HG03039 (cell line): ENCODE data around the gene TWF2.

Source experiments
- ATAC-seq: cut with Tn5 transposase; IDR thresholded peaks from one replicate; pipeline ENCODE4 v1.9.1; 2021; ENCODE audit warnings: mild to moderate bottlenecking, moderate library complexity; ENCODE audit not compliant: unreplicated experiment

Gene TWF2

GRCh38 chr3:52204337-52205073 lies 34.5 kb downstream of the TWF2 start:
- ATAC-seq: no peak

- ATAC-seq: no peak
Observed at GRCh38 chr3:52203701-52204100, 35.3 kb downstream of the TWF2 start.

DNA sequence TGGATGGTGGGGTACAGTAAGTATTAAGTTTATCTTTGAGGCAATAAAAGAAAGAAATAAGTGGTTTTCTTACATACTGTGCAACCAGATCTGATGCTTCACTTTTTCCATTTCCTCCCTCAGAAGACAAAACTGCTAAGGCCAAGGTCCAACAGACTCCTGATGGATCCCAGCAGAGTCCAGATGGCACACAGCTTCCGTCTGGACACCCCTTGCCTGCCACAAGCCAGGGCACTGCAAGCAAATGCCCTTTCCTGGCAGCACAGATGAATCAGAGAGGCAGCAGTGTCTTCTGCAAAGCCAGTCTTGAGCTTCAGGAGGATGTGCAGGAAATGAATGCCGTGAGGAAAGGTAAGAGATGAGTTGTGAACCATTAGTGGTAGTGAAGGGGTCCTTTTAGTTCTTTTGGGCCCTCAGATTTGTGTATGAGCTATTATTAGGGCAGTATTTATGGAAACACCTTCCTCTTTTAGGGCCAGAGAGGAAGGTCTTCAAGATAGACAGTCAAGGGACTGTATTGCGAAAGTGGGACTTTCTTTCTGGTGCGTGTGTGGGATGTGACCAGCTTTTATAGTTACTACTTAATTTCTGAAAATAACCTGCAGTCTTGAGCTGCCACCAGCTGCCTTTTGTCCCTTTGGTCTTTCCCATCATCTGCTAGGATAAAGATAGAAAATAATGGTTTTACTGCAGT lies 36.4 kb downstream of the TWF2 start:
- no peak for ATAC-seq

- ATAC-seq: no peak
Observed at GRCh38 chr3:52200981-52201679, 37.8 kb downstream of the TWF2 start.

- ATAC-seq: no peak
Observed at GRCh38 chr3:52198643-52199608, 40.0 kb downstream of the TWF2 start.

- peak; percentile 55 for ATAC-seq
Observed at GRCh38 chr3:52197842-52198625, 40.9 kb downstream of the TWF2 start, which contains the start of gene ALAS1. Gene ALAS1, plus strand, starts transcription at chr3:52198160. Its CDS starts 1,082 bp downstream, at chr3:52199242.

DNA sequence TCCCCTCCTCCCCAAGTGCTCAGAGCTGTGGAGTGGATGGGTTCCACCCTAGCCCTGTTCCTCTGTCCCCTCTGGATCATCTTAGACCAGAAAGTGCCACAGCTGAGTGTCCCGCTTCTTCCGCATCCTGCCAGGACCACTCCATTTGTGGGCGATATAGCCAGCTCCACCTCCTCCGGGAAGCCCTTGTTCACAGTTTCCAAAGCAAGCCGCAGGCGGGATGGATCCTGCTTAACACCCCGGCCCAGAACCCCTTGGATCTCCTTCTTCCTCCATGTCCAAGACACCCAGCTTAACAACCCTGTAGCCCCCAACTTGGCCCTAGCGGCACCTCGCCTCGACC lies 41.5 kb downstream of the TWF2 start:
- peak; percentile 2 for ATAC-seq

DNA sequence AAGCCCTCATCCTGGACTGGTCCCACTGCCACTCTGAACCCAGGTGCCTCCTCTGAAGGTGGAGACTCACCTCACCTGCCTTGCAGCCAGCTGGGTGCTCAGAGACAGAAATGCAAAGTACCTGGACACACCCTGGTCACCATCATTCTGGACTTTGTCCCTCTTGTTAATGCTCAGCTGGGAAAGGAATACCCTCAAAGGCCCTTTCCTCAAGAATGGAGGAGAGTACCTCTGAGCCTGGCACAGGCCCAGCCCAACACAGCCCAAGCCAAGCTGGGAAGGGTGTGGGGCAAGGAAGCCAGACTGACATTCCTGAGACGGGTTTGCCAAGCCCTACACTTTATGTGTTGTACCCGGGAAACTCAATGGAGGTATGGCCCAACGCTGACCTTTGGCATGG lies 42.0 kb downstream of the TWF2 start:
- no peak for ATAC-seq

DNA sequence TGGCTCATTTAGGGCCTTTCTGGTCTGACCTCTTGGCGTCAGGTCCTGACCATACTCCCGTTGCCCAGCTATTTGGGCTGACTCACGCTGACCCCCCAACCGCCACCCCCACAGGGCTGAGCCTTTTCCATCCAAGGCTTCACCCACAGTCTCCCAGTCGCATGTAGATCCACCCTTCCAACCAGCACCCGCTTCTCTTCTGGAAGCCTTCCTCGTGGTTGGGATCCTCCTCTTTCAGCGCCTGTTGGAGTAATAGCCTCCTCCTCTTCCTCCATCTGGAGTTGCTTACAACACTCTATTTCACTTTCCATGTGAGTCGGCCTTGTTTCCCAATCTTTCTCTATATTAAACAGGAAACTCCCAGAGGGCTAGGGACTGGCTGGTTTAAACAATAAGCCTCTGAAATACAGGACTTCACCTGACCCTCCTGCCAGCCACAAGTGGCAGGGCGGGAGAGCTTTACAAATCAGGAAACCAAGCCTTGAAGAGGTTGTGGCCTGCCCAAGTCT lies 43.1 kb downstream of the TWF2 start:
- ATAC-seq: no peak

DNA sequence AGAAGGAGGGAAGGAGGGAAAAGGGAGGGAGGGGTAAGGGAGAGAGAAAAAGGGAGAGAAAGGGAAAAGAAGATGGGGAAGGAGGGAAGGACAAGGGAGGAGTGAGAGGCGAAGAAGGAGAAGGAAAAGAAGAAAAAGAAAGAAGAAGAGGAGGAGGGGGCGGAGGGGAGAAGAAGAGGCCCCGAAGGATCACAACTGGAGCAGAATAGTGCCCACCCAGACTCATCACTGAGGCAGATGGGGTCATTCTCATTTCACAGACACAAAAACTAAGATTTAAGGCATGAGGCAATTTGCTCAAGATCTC lies 43.7 kb downstream of the TWF2 start:
- no peak for ATAC-seq

GRCh38 chr3:52194485-52195290 lies 44.3 kb downstream of the TWF2 start:
- no peak for ATAC-seq

- no peak for ATAC-seq
Observed at GRCh38 chr3:52193065-52193464, 45.9 kb downstream of the TWF2 start.

GRCh38 chr3:52191663-52192062 lies 47.3 kb downstream of the TWF2 start:
- no peak for ATAC-seq

- ATAC-seq: no peak
Observed at GRCh38 chr3:52190294-52191074, 48.5 kb downstream of the TWF2 start.

DNA sequence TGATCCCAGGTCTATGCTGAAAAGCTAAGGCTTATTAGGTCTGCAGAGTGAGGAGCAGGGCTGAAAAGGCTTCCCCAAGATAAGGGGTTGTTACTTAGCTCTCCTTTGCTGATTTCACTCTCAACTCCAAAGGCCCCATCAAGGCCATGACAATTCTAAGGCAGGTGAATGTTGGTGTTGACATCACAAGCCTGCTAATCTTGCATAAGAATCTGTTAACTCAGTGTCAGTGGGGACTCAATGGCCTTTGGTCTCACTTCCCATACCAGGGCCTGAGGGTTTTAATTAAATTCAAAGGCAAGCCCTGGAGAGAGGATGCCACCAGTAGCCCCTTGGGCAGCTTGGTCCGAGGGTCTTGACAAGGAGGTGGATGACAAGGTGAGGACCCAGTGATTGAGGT lies 50.4 kb downstream of the TWF2 start:
- ATAC-seq: no peak

GRCh38 chr3:52186729-52187128 lies 52.2 kb downstream of the TWF2 start:
- no peak for ATAC-seq

GRCh38 chr3:52185837-52186236 lies 53.1 kb downstream of the TWF2 start:
- ATAC-seq: no peak

DNA sequence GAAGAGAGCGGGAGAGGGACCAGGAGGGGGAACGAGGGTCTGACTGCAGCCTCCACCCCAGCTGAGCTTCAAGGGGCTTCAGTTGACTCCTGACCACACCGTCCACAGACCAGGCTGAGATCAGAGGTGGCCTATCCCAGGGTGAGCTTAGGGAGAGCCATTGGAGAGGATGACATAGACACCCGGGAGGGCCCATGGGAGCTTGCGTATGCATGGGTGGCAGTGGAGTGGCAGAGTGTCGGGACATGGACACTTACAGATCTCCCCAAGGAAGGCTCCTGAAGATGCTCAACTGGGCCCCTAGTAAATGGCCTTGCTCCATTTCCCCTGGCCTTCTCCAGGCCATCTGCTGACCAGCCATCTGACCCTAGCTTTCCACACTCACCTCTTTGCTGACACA lies 53.6 kb downstream of the TWF2 start:
- ATAC-seq: no peak
